ENCODE measurements around the gene AP5Z1. TPM values are rescaled to one million over a fixed set of nuclear protein-coding genes. Genes with fewer than 3 reads are reported as not detected.

Gene AP5Z1
- total RNA-seq, 1 donor from 2014 or later: 13.4 TPM

GRCh38 chr7:4794591-4795350 is 19.3 kb downstream of the AP5Z1 start:
- Histone ChIP-seq H3K27me3 (ENCODE audit: low read depth) (no peaks in the 10 kb centered on the region), H3K36me3 (peaks cover 21% of the 10 kb centered on the region), H3K4me1 (peaks cover 34% of the 10 kb centered on the region), H3K4me3 (no peak overlapping the region), H3K9me3 (replicated peaks) (no peaks in the 10 kb centered on the region), H3K27ac (replicated peaks) (no peak overlapping the region)
- intact Hi-C loops (cut with micrococcal nuclease): loop anchor here (10.0 kb wide), 1 partner anchor 290 kb away; no protein-coding TSS in a partner anchor
- TF ChIP-seq CTCF (IDR thresholded peaks at IDR 0.05; ENCODE audit: borderline replicate concordance): no peak
- no peak for DNase-seq

- no peak overlapping the region for H3K4me3 ChIP-seq
- no peaks in the 10 kb centered on the region for H3K27me3 ChIP-seq (ENCODE audit: low read depth)
- no peaks in the 10 kb centered on the region for H3K9me3 ChIP-seq (replicated peaks)
- intact Hi-C loops (cut with micrococcal nuclease): loop anchor here (10.0 kb wide), 1 partner anchor 288 kb away; no protein-coding TSS in a partner anchor
- DNase-seq: no peak
- H3K36me3 ChIP-seq: peaks cover 5% of the 10 kb centered on the region
- no peak for TF ChIP-seq CTCF (IDR thresholded peaks at IDR 0.05; ENCODE audit: borderline replicate concordance)
- peaks cover 39% of the 10 kb centered on the region for H3K4me1 ChIP-seq
- no peak overlapping the region for H3K27ac ChIP-seq (replicated peaks)
Measured at GRCh38 chr7:4796453-4796852, 21.0 kb downstream of the AP5Z1 start.

- intact Hi-C loops (cut with micrococcal nuclease): loop anchor here (10.0 kb wide), 1 partner anchor 287 kb away; no protein-coding TSS in a partner anchor
Measured at GRCh38 chr7:4797858-4798705, 22.7 kb downstream of the AP5Z1 start.

GRCh38 chr7:4798706-4799235 is 23.3 kb downstream of the AP5Z1 start:
- no peak for TF ChIP-seq CTCF (IDR thresholded peaks at IDR 0.05; ENCODE audit: borderline replicate concordance)
- Histone ChIP-seq H3K4me3 (no peak overlapping the region), H3K9me3 (replicated peaks) (no peaks in the 10 kb centered on the region), H3K27me3 (ENCODE audit: low read depth) (no peaks in the 10 kb centered on the region), H3K27ac (replicated peaks) (peak overlapping the region; percentile 57), H3K36me3 (no peaks in the 10 kb centered on the region), H3K4me1 (peaks cover 23% of the 10 kb centered on the region)
- intact Hi-C loops (cut with micrococcal nuclease): loop anchor here (10.0 kb wide), 1 partner anchor 286 kb away; no protein-coding TSS in a partner anchor
- no peak for DNase-seq

More at GRCh38 chr7:4797858-4798705, 22.7 kb downstream of the AP5Z1 start:
- no peaks in the 10 kb centered on the region for H3K9me3 ChIP-seq (replicated peaks)
- peak overlapping the region; percentile 57 for H3K27ac ChIP-seq (replicated peaks)
- peak; percentile 55 for DNase-seq
- H3K36me3 ChIP-seq: no peaks in the 10 kb centered on the region
- no peaks in the 10 kb centered on the region for H3K27me3 ChIP-seq (ENCODE audit: low read depth)
- H3K4me3 ChIP-seq: no peak overlapping the region
- peak; percentile 89 for TF ChIP-seq CTCF (IDR thresholded peaks at IDR 0.05; ENCODE audit: borderline replicate concordance)
- peaks cover 25% of the 10 kb centered on the region for H3K4me1 ChIP-seq

Measured in left ventricle myocardium inferior (tissue), 1 donor.